ENCODE results near the gene MAP3K4.

DNA sequence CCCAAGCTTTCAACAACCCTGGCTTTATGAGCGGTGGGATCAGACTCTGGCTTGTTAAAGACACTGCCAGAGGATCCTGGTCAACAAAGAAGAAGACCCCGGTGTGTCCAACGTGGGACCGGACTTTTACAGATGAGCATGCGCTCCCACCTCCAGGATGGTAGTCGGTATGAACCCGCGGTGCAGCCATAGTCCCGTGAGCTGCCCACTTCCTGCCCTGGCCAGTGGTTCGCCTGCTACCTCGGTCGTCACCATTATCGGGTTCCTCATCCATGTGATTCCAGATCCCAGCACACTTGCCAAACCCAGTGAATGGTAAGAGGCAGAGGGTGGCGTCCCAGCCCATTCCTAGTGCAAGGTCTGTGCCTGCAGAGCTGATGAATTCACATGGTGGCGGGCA lies 169.6 kb downstream of the MAP3K4 start:
- TF ChIP-seq PATZ1 (CRISPR knock-in tag; IDR thresholded peaks at IDR 0.05; ENCODE audit: borderline replicate concordance) (no peak), CSRNP3 (CRISPR knock-in tag; IDR thresholded peaks at IDR 0.05) (no peak), ZNF565 (CRISPR knock-in tag; conservative IDR thresholded peaks at IDR 0.05; ENCODE audit: low read depth) (no peak), ARNTL (CRISPR knock-in tag; IDR thresholded peaks at IDR 0.05; ENCODE audit: borderline replicate concordance, low read depth) (no peak), ZFP30 (CRISPR knock-in tag; IDR thresholded peaks at IDR 0.05) (no peak), TOX (CRISPR knock-in tag; IDR thresholded peaks at IDR 0.05; ENCODE audit: borderline replicate concordance) (no peak), ZNF8 (CRISPR knock-in tag; IDR thresholded peaks at IDR 0.05) (no peak), ESRRG (CRISPR knock-in tag; IDR thresholded peaks at IDR 0.05) (no peak), PPARA (CRISPR knock-in tag; IDR thresholded peaks at IDR 0.05; ENCODE audit: borderline replicate concordance) (no peak), CSDC2 (CRISPR knock-in tag; IDR thresholded peaks at IDR 0.05) (no peak)
